ENCODE data around the gene VAT1L.

DNA sequence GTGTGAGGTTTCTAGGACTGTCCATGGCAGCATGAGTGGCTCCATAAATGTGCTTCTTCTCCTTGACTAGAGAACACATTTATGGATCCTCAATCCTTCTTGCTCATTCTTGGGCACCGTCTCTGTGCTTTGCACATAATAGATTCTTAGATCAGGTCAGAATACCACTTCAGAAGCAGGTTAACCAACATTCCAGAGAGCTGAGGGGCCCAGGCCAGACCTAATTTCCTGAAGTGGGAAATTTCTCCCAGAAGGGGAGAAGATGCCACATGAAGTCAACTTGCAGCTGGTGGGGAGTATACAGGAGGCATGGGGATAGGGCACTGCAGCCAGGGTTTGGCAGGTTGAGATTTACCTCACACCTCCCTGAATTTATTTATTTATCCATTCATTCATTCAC lies 24.4 kb upstream of the VAT1L start:
- TF ChIP-seq EZH2 (IDR thresholded peaks at IDR 0.05; ENCODE audit: insufficient read depth, poor library complexity, severe bottlenecking), result no peak
- TF ChIP-seq EZH2phosphoT487 (IDR thresholded peaks at IDR 0.05; ENCODE audit: insufficient read depth, low read depth), result no peak
